ENCODE measurements around the gene PLA2G2A.
"Not testable (repeated sequence)": the region's sequence is repeated elsewhere in the genome, so short reads cannot be mapped to it uniquely, and the experiment has no call there.

The PLA2G2A gene

GRCh38 chr1:19941206-19941568 lies 38.2 kb downstream of the PLA2G2A start:
- Histone ChIP-seq H3K27me3 (no peaks in the 10 kb centered on the region), H3K36me3 (no peaks in the 10 kb centered on the region), H3K9me3 (replicated peaks in 1 of 11) (peaks cover 0 to 14% (median 7%) of the 10 kb centered on the region in 11 experiments; a peak in 10 of 22 replicates), H3K4me1 (peaks cover 0 to 7% (median 0%) of the 10 kb centered on the region in 10 experiments; a peak in 2 of 20 replicates), H4K20me1 (no peaks in the 10 kb centered on the region), H3K4me3 (no peak overlapping the region), H3K9ac (no peak overlapping the region), H3K27ac (no peak overlapping the region), H3K4me2 (no peak overlapping the region)
- no peak for TF ChIP-seq Cebpa-rat (IDR thresholded peaks at IDR 0.05)

- Histone ChIP-seq H3K9me3 (replicated peaks in 1 of 11) (peaks cover 0 to 14% (median 7%) of the 10 kb centered on the region in 11 experiments; a peak in 10 of 22 replicates), H4K20me1 (no peaks in the 10 kb centered on the region), H3K4me1 (peaks cover 0 to 9% (median 0%) of the 10 kb centered on the region in 10 experiments; a peak in 3 of 20 replicates), H3K27me3 (no peaks in the 10 kb centered on the region), H3K9ac (no peak overlapping the region), H3K4me3 (no peak overlapping the region), H3K4me2 (no peak overlapping the region), H3K36me3 (no peaks in the 10 kb centered on the region), H3K27ac (no peak overlapping the region)
- no peak for TF ChIP-seq Cebpa-rat (IDR thresholded peaks at IDR 0.05)
Observed at GRCh38 chr1:19940486-19941205, 38.8 kb downstream of the PLA2G2A start.

- Histone ChIP-seq H4K20me1 (no peaks in the 10 kb centered on the region), H3K9ac (no peak overlapping the region), H3K27ac (no peak overlapping the region), H3K36me3 (no peaks in the 10 kb centered on the region), H3K4me2 (no peak overlapping the region), H3K9me3 (replicated peaks in 1 of 11) (peaks cover 5 to 24% (median 16%) of the 10 kb centered on the region in 11 experiments; a peak in 17 of 22 replicates), H3K27me3 (no peaks in the 10 kb centered on the region), H3K4me1 (peaks cover 0 to 10% (median 0%) of the 10 kb centered on the region in 10 experiments; a peak in 3 of 20 replicates), H3K4me3 (no peak overlapping the region)
- no peak for TF ChIP-seq Cebpa-rat (IDR thresholded peaks at IDR 0.05)
Observed at GRCh38 chr1:19938472-19938871, 40.9 kb downstream of the PLA2G2A start.

DNA sequence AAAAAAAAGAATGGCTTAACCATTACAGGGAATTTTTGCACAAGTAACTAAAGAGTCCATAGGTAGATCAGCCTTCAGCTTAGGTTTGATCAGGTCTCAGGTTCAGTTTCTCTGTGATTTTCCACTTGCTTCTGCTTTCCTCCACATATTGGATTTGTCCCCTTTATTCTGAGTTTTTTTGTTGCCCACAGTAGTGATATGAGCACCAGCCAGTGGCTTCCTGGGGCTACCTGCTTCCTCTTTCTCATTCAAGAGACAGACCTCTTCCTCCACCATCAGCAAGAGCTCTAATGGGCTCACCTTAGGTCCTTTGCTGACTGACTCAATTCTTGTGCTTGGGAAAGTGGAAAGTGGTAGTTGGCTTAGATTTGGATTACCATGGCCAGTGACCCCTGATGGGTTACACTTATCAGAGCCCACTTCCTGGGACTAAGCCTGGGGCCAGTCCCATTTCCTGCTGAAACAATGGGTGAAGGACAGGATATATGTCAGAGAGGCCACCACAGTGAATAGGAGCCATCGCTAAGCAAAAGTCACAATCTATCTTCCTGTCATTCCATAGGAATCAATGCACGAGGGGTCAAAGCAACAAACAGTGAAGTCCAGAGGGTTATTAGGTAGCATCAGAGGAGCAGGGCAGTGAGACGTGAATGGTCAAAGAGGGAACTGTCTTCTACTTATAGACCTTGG lies 43.2 kb downstream of the PLA2G2A start:
- no peak overlapping the region for H3K9ac ChIP-seq
- no peak overlapping the region for H3K4me3 ChIP-seq
- H3K9me3 ChIP-seq (replicated peaks in 1 of 11) = peaks cover 22 to 42% (median 34%) of the 10 kb centered on the region in 11 experiments
- H3K4me2 ChIP-seq = no peak overlapping the region
- H3K27ac ChIP-seq = no peak overlapping the region
- H4K20me1 ChIP-seq = no peaks in the 10 kb centered on the region
- H3K4me1 ChIP-seq = peaks cover 0 to 10% (median 0%) of the 10 kb centered on the region in 10 experiments; a peak in 3 of 20 replicates
- TF ChIP-seq Cebpa-rat (IDR thresholded peaks at IDR 0.05) = no peak
- no peaks in the 10 kb centered on the region for H3K27me3 ChIP-seq
- H3K36me3 ChIP-seq = peaks cover 0 to 3% (median 0%) of the 10 kb centered on the region in 11 experiments; a peak in 2 of 22 replicates

- H3K9me3 ChIP-seq (replicated peaks in 1 of 11) = peaks cover 31 to 51% (median 46%) of the 10 kb centered on the region in 11 experiments
- no peak overlapping the region for H3K27ac ChIP-seq
- H3K4me2 ChIP-seq = no peak overlapping the region
- H3K4me3 ChIP-seq = no peak overlapping the region
- TF ChIP-seq Cebpa-rat (IDR thresholded peaks at IDR 0.05) = no peak
- no peaks in the 10 kb centered on the region for H3K27me3 ChIP-seq
- H3K9ac ChIP-seq = no peak overlapping the region
- no peaks in the 10 kb centered on the region for H4K20me1 ChIP-seq
- H3K4me1 ChIP-seq = peaks cover 0 to 10% (median 0%) of the 10 kb centered on the region in 10 experiments; a peak in 3 of 20 replicates
- H3K36me3 ChIP-seq = peaks cover 0 to 3% (median 0%) of the 10 kb centered on the region in 11 experiments; a peak in 2 of 22 replicates
Observed at GRCh38 chr1:19934336-19934735, 45.1 kb downstream of the PLA2G2A start.

GRCh38 chr1:19932866-19933265 lies 46.6 kb downstream of the PLA2G2A start:
- no peak for TF ChIP-seq Cebpa-rat (IDR thresholded peaks at IDR 0.05)
- H3K27ac ChIP-seq = no peak overlapping the region
- H3K36me3 ChIP-seq = peaks cover 0 to 3% (median 0%) of the 10 kb centered on the region in 11 experiments; a peak in 2 of 22 replicates
- H4K20me1 ChIP-seq = no peaks in the 10 kb centered on the region
- no peaks in the 10 kb centered on the region for H3K27me3 ChIP-seq
- H3K4me1 ChIP-seq = peaks cover 0 to 10% (median 0%) of the 10 kb centered on the region in 10 experiments; a peak in 3 of 20 replicates
- no peak overlapping the region for H3K4me3 ChIP-seq
- peaks cover 31 to 55% (median 46%) of the 10 kb centered on the region in 11 experiments for H3K9me3 ChIP-seq (replicated peaks in 1 of 11)
- no peak overlapping the region for H3K4me2 ChIP-seq
- H3K9ac ChIP-seq = no peak overlapping the region

DNA sequence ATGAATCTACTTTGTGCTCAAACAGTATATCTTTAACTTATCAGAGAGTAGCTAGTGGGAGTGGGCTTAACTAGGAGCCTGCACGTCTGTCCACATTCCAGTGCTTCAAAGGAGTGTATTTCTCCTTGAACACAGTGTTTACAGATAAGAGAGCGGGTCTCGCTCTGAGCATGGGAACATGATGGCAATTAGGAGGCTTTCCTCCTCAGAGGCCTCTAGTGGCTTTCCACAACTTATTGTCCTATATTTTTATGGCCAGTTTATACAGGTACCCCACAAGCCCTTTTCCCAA lies 52.3 kb downstream of the PLA2G2A start:
- H3K4me3 ChIP-seq, H3K4me2 ChIP-seq, H3K27me3 ChIP-seq, H4K20me1 ChIP-seq, H3K9ac ChIP-seq, H3K36me3 ChIP-seq, H3K27ac ChIP-seq: not testable (repeated sequence)
- Histone ChIP-seq H3K9me3 (replicated peaks in 1 of 11) (peaks cover 18 to 31% (median 23%) of the 10 kb centered on the region in 11 experiments), H3K4me1 (peaks cover 0 to 14% (median 9%) of the 10 kb centered on the region in 10 experiments; a peak in 15 of 20 replicates)

- Histone ChIP-seq H3K9ac (no peak overlapping the region), H3K4me3 (no peak overlapping the region)
- no peak for TF ChIP-seq Cebpa-rat (IDR thresholded peaks at IDR 0.05)
Observed at GRCh38 chr1:19926296-19927129, 52.9 kb downstream of the PLA2G2A start.

More at GRCh38 chr1:19926296-19927129, 52.9 kb downstream of the PLA2G2A start:
- H3K27ac ChIP-seq = no peak overlapping the region
- no peak overlapping the region for H3K4me2 ChIP-seq
- peaks cover 12 to 25% (median 18%) of the 10 kb centered on the region in 11 experiments for H3K9me3 ChIP-seq (replicated peaks in 1 of 11)
- peaks cover 0 to 14% (median 9%) of the 10 kb centered on the region in 10 experiments; a peak in 15 of 20 replicates for H3K4me1 ChIP-seq
- H4K20me1 ChIP-seq = no peaks in the 10 kb centered on the region; a peak in 1 of 22 replicates
- no peaks in the 10 kb centered on the region for H3K27me3 ChIP-seq
- no peaks in the 10 kb centered on the region; a peak in 1 of 22 replicates for H3K36me3 ChIP-seq

All from BLaER1 treated with 17β-estradiol and CSF1 and Interleukin-3, amounts not matched to agents 10 nM and 100 nM (cell line).